Endothelial cell of umbilical vein (primary cell): ENCODE measurements around the gene TEDC1.

Experiments
- MAX ChIP-seq: IDR thresholded peaks from 2 replicates; pipeline ENCODE4 v1.6.1; 2011; ENCODE audit not compliant: insufficient read depth, insufficient read length
- MYC ChIP-seq: IDR thresholded peaks from one replicate; pipeline ENCODE4 v1.6.1; 2011; ENCODE audit warnings: mild to moderate bottlenecking, low read depth, low read length

DNA sequence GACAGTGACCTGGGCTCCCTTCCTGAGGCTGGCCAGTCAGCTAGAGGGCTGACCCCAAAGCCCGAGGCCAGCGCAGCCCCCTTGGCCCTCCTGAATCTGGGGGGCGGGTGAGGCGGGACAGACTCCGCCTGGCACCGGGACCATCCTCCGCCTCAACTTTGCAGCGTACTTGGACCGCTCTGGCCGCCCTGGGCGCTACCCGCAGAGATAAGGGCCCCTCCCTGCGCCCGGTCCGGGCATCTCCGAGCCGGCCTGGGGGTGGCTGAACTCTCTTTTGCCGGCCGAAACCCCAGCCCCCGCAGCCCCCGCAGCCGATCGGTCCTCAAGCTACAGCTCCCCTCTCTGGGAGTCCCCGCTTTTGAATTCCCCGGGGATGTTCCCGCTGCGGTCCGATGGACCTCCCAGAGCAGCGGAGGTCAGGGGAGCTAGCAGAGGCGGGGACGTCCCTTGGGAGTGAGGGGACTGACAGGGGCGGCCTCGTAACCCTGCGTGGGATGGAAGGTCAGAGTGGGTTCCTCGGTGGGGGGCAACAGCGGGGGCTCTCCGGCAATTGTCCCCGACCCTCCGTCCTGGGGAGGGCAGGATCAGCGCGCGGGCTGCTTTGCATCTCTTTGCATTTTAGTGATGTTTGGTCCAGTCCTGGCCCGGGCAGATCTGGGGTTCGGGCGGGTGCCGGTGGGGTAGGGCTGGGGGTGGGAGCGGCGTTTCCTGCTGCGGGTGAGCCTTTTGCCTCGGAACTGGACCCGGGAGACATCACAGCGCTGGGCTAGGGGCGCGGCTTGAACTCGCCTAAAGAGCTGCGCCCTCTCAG, 4.7 kb upstream of the TEDC1 start, which contains the start of gene CRIP1:
- no peak for TF ChIP-seq MAX
- no peak for TF ChIP-seq MYC
